Activated naive CD4-positive, alpha-beta T cell treated with anti-CD3 and anti-CD28 coated beads for 36 hours (primary cell): Measurements from ENCODE around the gene TPMT. TPM values are rescaled to one million over a fixed set of nuclear protein-coding genes. Genes with fewer than 3 reads are reported as not detected.

Source experiments
- CTCF ChIA-PET: fragments of 350-600 bp; sonication (Branson Sonifier 250); formaldehyde crosslinking; loops from one replicate; lab custom pipeline; 2021; ENCODE audit warnings: antibody characterized with exemption; lab: Charles Lee
- DNase-seq: peaks from one replicate; pipeline ENCODE4 v3.0.0-alpha.2; 2020
- H3K27ac Mint-ChIP-seq: one replicate; pipeline ENCODE4 v1.8.0; 2021; ENCODE audit warnings: mild to moderate bottlenecking, mixed read lengths
- H3K27me3 Mint-ChIP-seq: one replicate; pipeline ENCODE4 v1.8.0; 2021; ENCODE audit warnings: low read depth, mixed read lengths
- H3K36me3 Mint-ChIP-seq: one replicate; pipeline ENCODE4 v1.8.0; 2021; ENCODE audit warnings: low read depth, mixed read lengths
- H3K4me1 Mint-ChIP-seq: one replicate; pipeline ENCODE4 v1.8.0; 2021; ENCODE audit warnings: low read depth, mixed read lengths
- H3K4me3 Mint-ChIP-seq: one replicate; pipeline ENCODE4 v1.8.0; 2021; ENCODE audit warnings: mild to moderate bottlenecking, moderate library complexity, mixed read lengths
- H3K9me3 Mint-ChIP-seq: one replicate; pipeline ENCODE4 v1.8.0; 2021; ENCODE audit warnings: mixed read lengths
- intact Hi-C: fragments of 100-400 bp; cut with micrococcal nuclease; formaldehyde crosslinking; loops from one replicate; pipeline ENCODE4 v1.15.1; 2023
- total RNA-seq, 2 experiments: library from RNA; stranded (reverse); gene quantifications; one replicate each; pipeline ENCODE4 v1.2.3, GENCODE V29; 2021

Gene TPMT
- 1 to 10 TPM; 4.9 to 5.6 TPM for total RNA-seq

GRCh38 chr6:18154507-18155149, at the start of gene TPMT:
TSS of gene TPMT (minus strand) at chr6:18155077. CDS start at chr6:18149127, 5,950 bp downstream.
- H3K4me3 Mint-ChIP-seq: peak within 1 kb of the TSS; percentile 97
- CTCF ChIA-PET: no interaction called here
- peak; percentile 14 for DNase-seq

GRCh38 chr6:18203786-18204185, 48.9 kb upstream of the TPMT start:
- Mint-ChIP-seq H3K27ac (no peak overlapping the region), H3K4me3 (no peak overlapping the region), H3K36me3 (peaks cover 22% of the 10 kb centered on the region), H3K4me1 (no peaks in the 10 kb centered on the region), H3K9me3 (no peaks in the 10 kb centered on the region), H3K27me3 (no peaks in the 10 kb centered on the region)
- no peak for DNase-seq
- CTCF ChIA-PET: interaction anchor here (0.7 kb wide), 1 partner anchor 298 kb away, joined by 4 read pairs; no protein-coding TSS in a partner anchor
- intact Hi-C loops: no loop called here

More at GRCh38 chr6:18154507-18155149, at the start of gene TPMT:
- peaks cover 2% of the 10 kb centered on the region for H3K36me3 Mint-ChIP-seq
- H3K27me3 Mint-ChIP-seq: no peaks in the 10 kb centered on the region
- H3K4me1 Mint-ChIP-seq: peaks cover 22% of the 10 kb centered on the region
- peak within 1 kb of the TSS; percentile 88 for H3K27ac Mint-ChIP-seq
- H3K9me3 Mint-ChIP-seq: no peaks in the 10 kb centered on the region
- intact Hi-C loops: loop anchor here (1.0 to 10.0 kb wide), 11 partner anchors 32 to 1670 kb away; partner anchors contain the start of genes ATXN1, FAM8A1, NHLRC1 and NUP153

GRCh38 chr6:18192026-18192425, 37.1 kb upstream of the TPMT start:
- CTCF ChIA-PET: no interaction called here
- Mint-ChIP-seq H3K36me3 (peaks cover 22% of the 10 kb centered on the region), H3K9me3 (no peaks in the 10 kb centered on the region), H3K27ac (no peak overlapping the region), H3K4me3 (no peak overlapping the region), H3K27me3 (no peaks in the 10 kb centered on the region), H3K4me1 (no peaks in the 10 kb centered on the region)
- intact Hi-C loops: no loop called here
- no peak for DNase-seq

GRCh38 chr6:18189196-18189595, 34.3 kb upstream of the TPMT start:
- H3K27me3 Mint-ChIP-seq: no peaks in the 10 kb centered on the region
- no peak for DNase-seq
- no peaks in the 10 kb centered on the region for H3K9me3 Mint-ChIP-seq
- peaks cover 5% of the 10 kb centered on the region for H3K4me1 Mint-ChIP-seq
- no peak overlapping the region for H3K4me3 Mint-ChIP-seq
- CTCF ChIA-PET: no interaction called here
- H3K27ac Mint-ChIP-seq: no peak overlapping the region
- intact Hi-C loops: no loop called here
- H3K36me3 Mint-ChIP-seq: peaks cover 26% of the 10 kb centered on the region

GRCh38 chr6:18187701-18188100, 32.8 kb upstream of the TPMT start:
- CTCF ChIA-PET: no interaction called here
- no peak overlapping the region for H3K27ac Mint-ChIP-seq
- peaks cover 5% of the 10 kb centered on the region for H3K4me1 Mint-ChIP-seq
- no peaks in the 10 kb centered on the region for H3K27me3 Mint-ChIP-seq
- H3K36me3 Mint-ChIP-seq: peaks cover 34% of the 10 kb centered on the region
- intact Hi-C loops: no loop called here
- H3K9me3 Mint-ChIP-seq: no peaks in the 10 kb centered on the region
- no peak for DNase-seq
- H3K4me3 Mint-ChIP-seq: no peak overlapping the region

GRCh38 chr6:18186540-18187250, 31.8 kb upstream of the TPMT start:
- peaks cover 5% of the 10 kb centered on the region for H3K4me1 Mint-ChIP-seq
- H3K36me3 Mint-ChIP-seq: peaks cover 36% of the 10 kb centered on the region
- H3K27ac Mint-ChIP-seq: no peak overlapping the region
- no peaks in the 10 kb centered on the region for H3K9me3 Mint-ChIP-seq
- H3K27me3 Mint-ChIP-seq: no peaks in the 10 kb centered on the region
- DNase-seq: no peak
- CTCF ChIA-PET: interaction anchor here (0.6 kb wide), 1 partner anchor 237 kb away, joined by 3 read pairs; no protein-coding TSS in a partner anchor
- no peak overlapping the region for H3K4me3 Mint-ChIP-seq
- intact Hi-C loops: no loop called here

- H3K9me3 Mint-ChIP-seq: no peaks in the 10 kb centered on the region
- intact Hi-C loops: no loop called here
- H3K27ac Mint-ChIP-seq: no peak overlapping the region
- no peak overlapping the region for H3K4me3 Mint-ChIP-seq
- H3K27me3 Mint-ChIP-seq: no peaks in the 10 kb centered on the region
- CTCF ChIA-PET: interaction anchor here (0.6 kb wide), 1 partner anchor 237 kb away, joined by 3 read pairs; no protein-coding TSS in a partner anchor
- no peak for DNase-seq
- peaks cover 5% of the 10 kb centered on the region for H3K4me1 Mint-ChIP-seq
- peaks cover 32% of the 10 kb centered on the region for H3K36me3 Mint-ChIP-seq
Measured at GRCh38 chr6:18186033-18186432, 31.2 kb upstream of the TPMT start.

- Mint-ChIP-seq H3K4me3 (no peak overlapping the region), H3K9me3 (no peaks in the 10 kb centered on the region), H3K27me3 (no peaks in the 10 kb centered on the region), H3K27ac (no peak overlapping the region), H3K4me1 (peaks cover 5% of the 10 kb centered on the region), H3K36me3 (peaks cover 34% of the 10 kb centered on the region)
- intact Hi-C loops: no loop called here
- CTCF ChIA-PET: interaction anchor here (0.7 kb wide), 1 partner anchor 40 kb away, joined by 3 read pairs; no protein-coding TSS in a partner anchor
- DNase-seq: no peak
Measured at GRCh38 chr6:18185624-18186023, 30.7 kb upstream of the TPMT start.

- CTCF ChIA-PET: no interaction called here
- no peak overlapping the region for H3K27ac Mint-ChIP-seq
- H3K27me3 Mint-ChIP-seq: no peaks in the 10 kb centered on the region
- H3K4me3 Mint-ChIP-seq: no peak overlapping the region
- intact Hi-C loops: no loop called here
- H3K36me3 Mint-ChIP-seq: peaks cover 41% of the 10 kb centered on the region
- peaks cover 5% of the 10 kb centered on the region for H3K4me1 Mint-ChIP-seq
- DNase-seq: no peak
- no peaks in the 10 kb centered on the region for H3K9me3 Mint-ChIP-seq
Measured at GRCh38 chr6:18183766-18184165, 28.9 kb upstream of the TPMT start.

GRCh38 chr6:18182568-18182967, 27.7 kb upstream of the TPMT start:
- Mint-ChIP-seq H3K4me3 (no peak overlapping the region), H3K27me3 (no peaks in the 10 kb centered on the region)
- no peak for DNase-seq

GRCh38 chr6:18179770-18180356, 25.0 kb upstream of the TPMT start:
- CTCF ChIA-PET: interaction anchor here (0.6 kb wide), 1 partner anchor 1092 kb away, joined by 4 read pairs; no protein-coding TSS in a partner anchor
- Mint-ChIP-seq H3K4me1 (no peaks in the 10 kb centered on the region), H3K27me3 (no peaks in the 10 kb centered on the region), H3K27ac (no peak overlapping the region), H3K4me3 (no peak overlapping the region), H3K36me3 (peaks cover 56% of the 10 kb centered on the region), H3K9me3 (peaks cover 2% of the 10 kb centered on the region)
- DNase-seq: no peak
- intact Hi-C loops: no loop called here

More at GRCh38 chr6:18182568-18182967, 27.7 kb upstream of the TPMT start:
- H3K4me1 Mint-ChIP-seq: peaks cover 5% of the 10 kb centered on the region
- intact Hi-C loops: no loop called here
- H3K9me3 Mint-ChIP-seq: no peaks in the 10 kb centered on the region
- CTCF ChIA-PET: no interaction called here
- H3K36me3 Mint-ChIP-seq: peaks cover 43% of the 10 kb centered on the region
- no peak overlapping the region for H3K27ac Mint-ChIP-seq

- no peaks in the 10 kb centered on the region for H3K27me3 Mint-ChIP-seq
- H3K27ac Mint-ChIP-seq: no peak overlapping the region
- peaks cover 2% of the 10 kb centered on the region for H3K9me3 Mint-ChIP-seq
- DNase-seq: no peak
- intact Hi-C loops: no loop called here
- H3K4me1 Mint-ChIP-seq: no peaks in the 10 kb centered on the region
- CTCF ChIA-PET: interaction anchor here (0.6 kb wide), 1 partner anchor 1091 kb away, joined by 4 read pairs; no protein-coding TSS in a partner anchor
- H3K4me3 Mint-ChIP-seq: no peak overlapping the region
- peaks cover 62% of the 10 kb centered on the region for H3K36me3 Mint-ChIP-seq
Measured at GRCh38 chr6:18178960-18179615, 24.2 kb upstream of the TPMT start.
